Measurements from ENCODE around the gene MAPK4. TPM values are rescaled to one million over a fixed set of nuclear protein-coding genes. Genes with fewer than 3 reads are reported as not detected.

Gene MAPK4
- total RNA-seq, 1 experiment from 2014 or later: not detected

Other genes starting within 250 kb of the MAPK4 start
- gene SKA1, start 185.0 kb upstream of the MAPK4 start, total RNA-seq (2021): 14.7 and 18.3 TPM in 2 replicates